Measurements from ENCODE around the gene MAP3K7. TPM values are rescaled to one million over a fixed set of nuclear protein-coding genes. Genes with fewer than 3 reads are reported as not detected.

The MAP3K7 gene
- total RNA-seq, 1 experiment from 2014 or later = 31.9 TPM

DNA sequence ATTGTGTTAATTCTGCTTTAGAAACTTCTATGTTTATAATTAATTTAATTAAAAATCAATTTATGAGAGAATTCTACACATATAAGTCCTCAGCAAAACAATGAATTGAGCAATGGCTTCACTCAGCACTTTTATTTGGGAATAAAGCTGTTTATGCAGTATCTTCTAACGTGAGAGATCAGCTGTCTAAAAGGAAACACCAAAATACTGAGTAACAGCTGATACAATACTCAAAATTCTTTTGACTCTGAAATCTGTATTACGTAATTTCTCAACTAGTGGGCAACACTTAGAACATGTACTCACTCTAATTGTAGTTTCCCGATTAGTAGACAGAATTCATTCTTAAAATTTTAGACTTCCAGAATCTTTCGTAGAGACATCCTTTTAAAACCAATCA, 49.8 kb downstream of the MAP3K7 start:
- CTCF ChIA-PET = no interaction called here
- Histone ChIP-seq H3K4me3 (no peak overlapping the region), H3K79me2 (ENCODE audit: low read depth) (no peaks in the 10 kb centered on the region), H3K27me3 (ENCODE audit: insufficient read depth, low read depth) (no peaks in the 10 kb centered on the region), H3K4me1 (replicated peaks; ENCODE audit: insufficient read depth) (no peaks in the 10 kb centered on the region), H3K9me3 (ENCODE audit: insufficient read depth, low read depth) (no peaks in the 10 kb centered on the region), H3F3A (ENCODE audit: insufficient read depth, low read depth) (no peaks in the 10 kb centered on the region), H3K9me2 (ENCODE audit: insufficient read depth) (no peaks in the 10 kb centered on the region), H3K27ac (no peak overlapping the region), H2AFZ (no peak overlapping the region), H4K20me1 (ENCODE audit: insufficient read depth) (no peaks in the 10 kb centered on the region), H3K36me3 (ENCODE audit: low read depth) (no peaks in the 10 kb centered on the region), H3K4me2 (no peak overlapping the region)
- POLR2A ChIA-PET (ENCODE audit: unreplicated experiment) = no interaction called here
- intact Hi-C loops (cut with micrococcal nuclease; ENCODE audit: unreplicated experiment) = no loop called here
- TF ChIP-seq EZH2 (IDR thresholded peaks at IDR 0.05; ENCODE audit: low read depth) (no peak), CTCF (conservative IDR thresholded peaks at IDR 0.05) (no peak)
- BruUV-seq (replicated peaks) = no TSS peak
- DNase-seq = no peak

DNA sequence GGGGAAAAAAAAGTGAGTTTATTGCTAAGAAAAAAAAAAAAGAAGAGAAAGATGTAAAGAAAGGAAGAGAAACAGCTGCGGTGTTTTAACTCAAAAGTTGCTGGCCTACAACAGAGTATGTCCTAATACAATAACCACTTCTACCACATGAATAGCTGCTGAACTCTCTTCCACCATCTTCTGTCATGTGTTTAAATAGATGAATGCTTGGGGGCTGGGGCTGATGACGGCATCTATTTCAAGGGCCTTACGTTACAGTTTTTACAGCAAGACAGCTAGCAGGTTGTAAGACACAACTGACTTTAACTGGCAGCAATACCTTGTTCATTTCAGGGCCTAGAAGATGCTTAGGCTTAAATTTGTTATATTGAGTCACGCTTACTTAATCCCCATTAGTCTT, 50.4 kb downstream of the MAP3K7 start:
- Histone ChIP-seq H4K20me1 (ENCODE audit: insufficient read depth) (no peaks in the 10 kb centered on the region), H3F3A (ENCODE audit: insufficient read depth, low read depth) (no peaks in the 10 kb centered on the region), H3K4me2 (no peak overlapping the region), H3K27me3 (ENCODE audit: insufficient read depth, low read depth) (no peaks in the 10 kb centered on the region), H3K79me2 (ENCODE audit: low read depth) (no peaks in the 10 kb centered on the region), H3K4me1 (replicated peaks; ENCODE audit: insufficient read depth) (no peaks in the 10 kb centered on the region), H3K27ac (no peak overlapping the region), H3K36me3 (ENCODE audit: low read depth) (no peaks in the 10 kb centered on the region), H3K4me3 (no peak overlapping the region), H3K9me3 (ENCODE audit: insufficient read depth, low read depth) (no peaks in the 10 kb centered on the region), H3K9me2 (ENCODE audit: insufficient read depth) (no peaks in the 10 kb centered on the region), H2AFZ (no peak overlapping the region)
- no peak for DNase-seq
- intact Hi-C loops (cut with micrococcal nuclease; ENCODE audit: unreplicated experiment) = no loop called here
- ChIA-PET CTCF (no interaction called here), POLR2A (ENCODE audit: unreplicated experiment) (no interaction called here)
- no peak for TF ChIP-seq EZH2 (IDR thresholded peaks at IDR 0.05; ENCODE audit: low read depth)
- TF ChIP-seq CTCF (conservative IDR thresholded peaks at IDR 0.05) = no peak
- no TSS peak for BruUV-seq (replicated peaks)

DNA sequence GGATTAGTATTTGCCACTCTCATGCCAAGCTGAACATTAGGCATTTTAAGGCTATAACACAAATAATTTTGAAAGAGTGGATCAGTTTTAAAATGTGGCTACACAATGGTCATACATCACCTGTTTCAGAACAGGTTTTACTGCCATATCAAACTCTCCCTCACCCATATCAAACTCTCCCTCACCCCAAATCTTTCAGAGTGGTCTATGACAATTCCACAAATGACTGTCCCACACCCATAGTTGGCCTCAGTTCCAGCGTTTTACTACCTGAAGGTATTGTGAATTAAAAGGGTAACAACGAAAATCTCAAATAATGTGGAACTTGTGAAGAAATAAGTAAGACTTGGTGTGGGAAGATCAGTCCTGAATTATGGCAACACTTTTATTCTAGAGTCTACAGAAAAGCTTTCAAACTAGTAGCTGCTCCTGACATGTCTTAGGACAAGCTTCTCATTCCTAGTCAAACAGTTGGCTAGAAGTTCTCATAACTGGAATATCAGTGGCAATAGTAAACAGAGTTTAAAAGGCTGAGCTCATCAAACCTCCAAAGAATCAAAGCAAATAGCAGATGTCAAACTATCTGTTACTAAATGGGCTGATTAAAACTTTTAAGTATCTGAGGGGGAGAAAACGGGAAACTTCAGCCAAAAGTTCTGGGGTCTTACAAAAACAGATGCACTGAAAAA, 52.4 kb downstream of the MAP3K7 start:
- no peaks in the 10 kb centered on the region for H3F3A ChIP-seq (ENCODE audit: insufficient read depth, low read depth)
- DNase-seq = no peak
- intact Hi-C loops (cut with micrococcal nuclease; ENCODE audit: unreplicated experiment) = no loop called here
- H3K27ac ChIP-seq = no peak overlapping the region
- BruUV-seq (replicated peaks) = no TSS peak
- H3K79me2 ChIP-seq (ENCODE audit: low read depth) = no peaks in the 10 kb centered on the region
- ChIA-PET POLR2A (ENCODE audit: unreplicated experiment) (no interaction called here), CTCF (no interaction called here)
- no peak overlapping the region for H3K4me3 ChIP-seq
- H3K9me3 ChIP-seq (ENCODE audit: insufficient read depth, low read depth) = no peaks in the 10 kb centered on the region
- TF ChIP-seq CTCF (conservative IDR thresholded peaks at IDR 0.05) (no peak), EZH2 (IDR thresholded peaks at IDR 0.05; ENCODE audit: low read depth) (no peak)
- no peaks in the 10 kb centered on the region for H3K9me2 ChIP-seq (ENCODE audit: insufficient read depth)
- H2AFZ ChIP-seq = no peak overlapping the region
- no peaks in the 10 kb centered on the region for H4K20me1 ChIP-seq (ENCODE audit: insufficient read depth)
- H3K4me1 ChIP-seq (replicated peaks; ENCODE audit: insufficient read depth) = no peaks in the 10 kb centered on the region
- no peaks in the 10 kb centered on the region for H3K36me3 ChIP-seq (ENCODE audit: low read depth)
- no peak overlapping the region for H3K4me2 ChIP-seq
- H3K27me3 ChIP-seq (ENCODE audit: insufficient read depth, low read depth) = no peaks in the 10 kb centered on the region
